Lower leg skin (tissue), 3 donors: Measurements from ENCODE around the gene SLC17A4.

Experiments
- POLR2A ChIP-seq, 2 donors: fragments of 450-650 bp; IDR thresholded peaks; one replicate each; pipeline ENCODE4 v1.6.1; 2016 to 2017; ENCODE audit warnings: antibody characterized with exemption in 2 of 2, mild to moderate bottlenecking in 1 of 2, moderate library complexity in 1 of 2
- TF ChIP-seq, protein P1 (sequence below), 3 donors: fragments of 450-650 bp; IDR thresholded peaks; one replicate each; pipeline ENCODE4 v1.5.1; 2016; ENCODE audit warnings: antibody characterized with exemption in 3 of 3, mild to moderate bottlenecking in 3 of 3, moderate library complexity in 2 of 3

DNA sequence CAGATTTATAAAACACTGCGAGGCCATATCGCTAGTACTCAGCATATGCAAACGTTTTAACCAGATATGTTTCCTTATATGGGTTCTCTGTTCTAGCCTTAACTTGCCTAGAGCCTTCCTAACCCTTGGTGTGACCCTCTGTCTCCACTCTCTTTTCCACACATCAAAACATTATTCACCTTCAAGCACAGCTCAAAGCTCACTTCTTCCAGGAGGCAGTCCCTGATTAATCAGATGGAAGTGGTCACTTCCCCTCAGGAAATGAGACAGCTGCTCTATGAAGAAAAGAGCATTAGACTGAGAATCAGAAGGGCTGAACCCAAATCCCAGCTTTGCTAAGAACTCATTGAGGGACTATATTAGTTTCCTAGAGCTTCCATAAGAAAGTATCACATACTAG is 39.8 kb upstream of the SLC17A4 start:
- no peak for TF ChIP-seq POLR2A (IDR thresholded peaks at IDR 0.05)
- TF ChIP-seq, protein P1, sequence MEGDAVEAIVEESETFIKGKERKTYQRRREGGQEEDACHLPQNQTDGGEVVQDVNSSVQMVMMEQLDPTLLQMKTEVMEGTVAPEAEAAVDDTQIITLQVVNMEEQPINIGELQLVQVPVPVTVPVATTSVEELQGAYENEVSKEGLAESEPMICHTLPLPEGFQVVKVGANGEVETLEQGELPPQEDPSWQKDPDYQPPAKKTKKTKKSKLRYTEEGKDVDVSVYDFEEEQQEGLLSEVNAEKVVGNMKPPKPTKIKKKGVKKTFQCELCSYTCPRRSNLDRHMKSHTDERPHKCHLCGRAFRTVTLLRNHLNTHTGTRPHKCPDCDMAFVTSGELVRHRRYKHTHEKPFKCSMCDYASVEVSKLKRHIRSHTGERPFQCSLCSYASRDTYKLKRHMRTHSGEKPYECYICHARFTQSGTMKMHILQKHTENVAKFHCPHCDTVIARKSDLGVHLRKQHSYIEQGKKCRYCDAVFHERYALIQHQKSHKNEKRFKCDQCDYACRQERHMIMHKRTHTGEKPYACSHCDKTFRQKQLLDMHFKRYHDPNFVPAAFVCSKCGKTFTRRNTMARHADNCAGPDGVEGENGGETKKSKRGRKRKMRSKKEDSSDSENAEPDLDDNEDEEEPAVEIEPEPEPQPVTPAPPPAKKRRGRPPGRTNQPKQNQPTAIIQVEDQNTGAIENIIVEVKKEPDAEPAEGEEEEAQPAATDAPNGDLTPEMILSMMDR (IDR thresholded peaks at IDR 0.05): no peak
